HepG2 (cell line): ENCODE data around the gene FETUB. TPM values are rescaled to one million over a fixed set of nuclear protein-coding genes. Genes with fewer than 3 reads are reported as not detected.

Experiments
- ATF7 ChIP-seq, 2 experiments: fragments of 450-650 bp in 1 of 2; sonication (generic) in 1 of 2; formaldehyde crosslinking in 1 of 2; IDR thresholded peaks; 2 replicates each; pipeline versions ENCODE4 v1.4.0 to v1.6.1; 2016 to 2020; ENCODE audit warnings: antibody characterized with exemption in 1 of 2, mild to moderate bottlenecking in 1 of 2, missing genetic modification reagents in 1 of 2
- BRD4 ChIP-seq: sonication (generic); formaldehyde crosslinking; IDR thresholded peaks from 2 replicates; pipeline ENCODE4 v1.4.0; 2020; ENCODE audit warnings: missing genetic modification reagents
- CCAR2 ChIP-seq: fragments of 200-400 bp; formaldehyde crosslinking; optimal IDR thresholded peaks from 2 replicates; pipeline ENCODE3; 2018; ENCODE audit warnings: low read depth, mild to moderate bottlenecking, low read length, moderate library complexity
- CCDC6 ChIP-seq: sonication (generic); formaldehyde crosslinking; IDR thresholded peaks from 2 replicates; pipeline ENCODE4 v1.8.1; 2022; ENCODE audit warnings: mild to moderate bottlenecking, missing genetic modification reagents, moderate library complexity
- CENPX ChIP-seq: sonication (generic); formaldehyde crosslinking; IDR thresholded peaks from 2 replicates; pipeline ENCODE4 v1.9.0; 2021; ENCODE audit warnings: mild to moderate bottlenecking, missing genetic modification reagents, moderate library complexity
- ERF ChIP-seq: IDR thresholded peaks from 2 replicates; pipeline ENCODE4 v1.6.1; 2018; ENCODE audit warnings: missing biosample characterization, missing genetic modification reagents
- ETV6 ChIP-seq: sonication (generic); formaldehyde crosslinking; conservative IDR thresholded peaks from 2 replicates; pipeline ENCODE4 v1.4.0; 2020; ENCODE audit warnings: missing genetic modification reagents
- FOXK2 ChIP-seq: fragments of 450-650 bp; IDR thresholded peaks from 2 replicates; pipeline ENCODE4 v1.6.1; 2016
- HNF4A ChIP-seq: sonication (generic); formaldehyde crosslinking; IDR thresholded peaks from 2 replicates; pipeline ENCODE4 v1.4.0; 2020; ENCODE audit warnings: missing genetic modification reagents
- IRX3 ChIP-seq: sonication (generic); formaldehyde crosslinking; IDR thresholded peaks from 2 replicates; pipeline ENCODE4 v1.8.1; 2023; ENCODE audit warnings: mild to moderate bottlenecking, low read depth, missing genetic modification reagents, borderline replicate concordance
- ISL2 ChIP-seq: sonication (generic); formaldehyde crosslinking; IDR thresholded peaks from 2 replicates; pipeline ENCODE4 v1.5.0; 2020; ENCODE audit warnings: missing genetic modification reagents
- MAFG ChIP-seq: sonication (generic); formaldehyde crosslinking; IDR thresholded peaks from 2 replicates; pipeline ENCODE4 v1.5.1; 2020; ENCODE audit warnings: mild to moderate bottlenecking, missing genetic modification reagents
- MEIS1 ChIP-seq: sonication (generic); formaldehyde crosslinking; IDR thresholded peaks from 2 replicates; pipeline ENCODE4 v1.9.0; 2021; ENCODE audit warnings: mild to moderate bottlenecking, missing genetic modification reagents, moderate library complexity, borderline replicate concordance
- MIXL1 ChIP-seq: IDR thresholded peaks from 2 replicates; pipeline ENCODE4 v1.6.1; 2016
- MTF1 ChIP-seq: sonication (generic); formaldehyde crosslinking; IDR thresholded peaks from 2 replicates; pipeline ENCODE4 v1.5.0; 2020; ENCODE audit warnings: missing genetic modification reagents
- PAF1 ChIP-seq: IDR thresholded peaks from 2 replicates; pipeline ENCODE4 v1.6.1; 2016; ENCODE audit warnings: missing genetic modification reagents, missing compliant biosample characterization
- RXRA ChIP-seq: sonication (generic); formaldehyde crosslinking; IDR thresholded peaks from 2 replicates; pipeline ENCODE4 v1.5.1; 2020; ENCODE audit warnings: missing genetic modification reagents
- SATB2 ChIP-seq: sonication (generic); formaldehyde crosslinking; IDR thresholded peaks from 2 replicates; pipeline ENCODE4 v1.5.0; 2020; ENCODE audit warnings: missing genetic modification reagents
- TBP ChIP-seq: sonication (generic); formaldehyde crosslinking; IDR thresholded peaks from 2 replicates; pipeline ENCODE4 v1.5.0; 2020; ENCODE audit warnings: missing genetic modification reagents
- TCF7 ChIP-seq: sonication (generic); IDR thresholded peaks from 2 replicates; pipeline ENCODE4 v1.6.1; 2016; ENCODE audit warnings: antibody characterized with exemption, low read depth
- THAP7 ChIP-seq: sonication (generic); formaldehyde crosslinking; IDR thresholded peaks from 2 replicates; pipeline ENCODE4 v1.8.1; 2023; ENCODE audit warnings: mild to moderate bottlenecking, missing genetic modification reagents
- TMF1 ChIP-seq: sonication (generic); formaldehyde crosslinking; IDR thresholded peaks from 2 replicates; pipeline ENCODE4 v1.8.1; 2022; ENCODE audit warnings: low read depth, missing genetic modification reagents
- TOE1 ChIP-seq: sonication (generic); formaldehyde crosslinking; IDR thresholded peaks from 2 replicates; pipeline ENCODE4 v1.4.0; 2020; ENCODE audit warnings: mild to moderate bottlenecking, missing genetic modification reagents
- TRIM22 ChIP-seq: fragments of 450-650 bp; IDR thresholded peaks from 2 replicates; pipeline ENCODE4 v1.6.1; 2017
- ZBTB42 ChIP-seq: sonication (generic); formaldehyde crosslinking; IDR thresholded peaks from 2 replicates; pipeline ENCODE4 v1.5.0; 2020; ENCODE audit warnings: mild to moderate bottlenecking, missing genetic modification reagents
- ZNF124 ChIP-seq: sonication (generic); formaldehyde crosslinking; IDR thresholded peaks from 2 replicates; pipeline ENCODE4 v1.4.0; 2020; ENCODE audit warnings: missing genetic modification reagents
- ZNF232 ChIP-seq: sonication (generic); formaldehyde crosslinking; IDR thresholded peaks from 2 replicates; pipeline ENCODE4 v1.4.0; 2020; ENCODE audit warnings: missing genetic modification reagents, borderline replicate concordance
- ZNF326 ChIP-seq: sonication (generic); formaldehyde crosslinking; IDR thresholded peaks from 2 replicates; pipeline ENCODE4 v1.4.0; 2020; ENCODE audit warnings: missing genetic modification reagents, borderline replicate concordance
- ZNF33B ChIP-seq: sonication (generic); formaldehyde crosslinking; IDR thresholded peaks from 2 replicates; pipeline ENCODE4 v1.5.1; 2020; ENCODE audit warnings: mild to moderate bottlenecking, missing genetic modification reagents
- ZNF784 ChIP-seq: sonication (generic); formaldehyde crosslinking; IDR thresholded peaks from 2 replicates; pipeline ENCODE4 v1.5.1; 2020; ENCODE audit warnings: missing genetic modification reagents, mild to moderate bottlenecking, borderline replicate concordance
- ZNF83 ChIP-seq: sonication (generic); formaldehyde crosslinking; IDR thresholded peaks from 2 replicates; pipeline ENCODE4 v1.4.0; 2020; ENCODE audit warnings: missing genetic modification reagents, mild to moderate bottlenecking, borderline replicate concordance
- polyA plus RNA-seq, 8 experiments: library from polyadenylated mRNA; depleted of rRNA in 3 of 8; stranded (reverse) in 7 of 8; unstranded in 1 of 8; fragments of >200 nt; fragmentation: Illumina TruSeq in 4 of 8; extraction: Trizol in 4 of 8; gene quantifications; 2 replicates each; pipeline versions ENCODE4 v1.2.1 to v1.2.3, GENCODE V29; 2011 to 2016; ENCODE audit warnings: low read depth in 4 of 8, missing spikeins in 1 of 8, mixed read lengths in 1 of 8; ENCODE audit not compliant: insufficient read depth in 1 of 8
- total RNA-seq, 5 experiments: library from RNA; depleted of rRNA; stranded (reverse); fragments of >200 nt; fragmentation: Illumina TruSeq; extraction: Trizol; gene quantifications; 2 replicates each; pipeline ENCODE4 v1.2.3, GENCODE V29; 2016; ENCODE audit warnings: low read depth in 1 of 5

The FETUB gene
- total and polyA plus RNA-seq, 2 of the 13 experiments (the other 11 are each of a cell fraction or from before 2014, with no cell fraction given) = 2.1 to 4.4 TPM

- TF ChIP-seq MEIS1 (CRISPR knock-in tag) (no peak), CCAR2 (no peak), CENPX (CRISPR knock-in tag) (no peak), TBP (CRISPR knock-in tag) (no peak), TMF1 (peak; percentile 88), PAF1 (peak; percentile 79), HNF4A (CRISPR knock-in tag) (no peak), IRX3 (CRISPR knock-in tag) (0 out of 2 replicates have a peak, but pooled peaks have one; percentile 15), ZNF124 (CRISPR knock-in tag) (no peak), MIXL1 (peak; percentile 50; the same call in 1 of the 2 replicates), BRD4 (no peak), ISL2 (CRISPR knock-in tag) (no peak), ATF7 (IDR thresholded peaks at IDR 0.05) (no peak), ATF7 (CRISPR knock-in tag; IDR thresholded peaks at IDR 0.05) (no peak), TCF7 (no peak), TOE1 (CRISPR knock-in tag) (no peak), MTF1 (CRISPR knock-in tag) (no peak), ZNF232 (CRISPR knock-in tag) (no peak), ERF (peak; percentile 64; the same call in 1 of the 2 replicates), FOXK2 (no peak), ZNF83 (no peak), THAP7 (peak; percentile 60; the same call in 1 of the 2 replicates), SATB2 (CRISPR knock-in tag) (0 out of 2 replicates have a peak, but pooled peaks have one; percentile 49), ZNF784 (no peak), ZNF326 (no peak), ETV6 (CRISPR knock-in tag) (no peak), ZNF33B (CRISPR knock-in tag) (no peak), CCDC6 (CRISPR knock-in tag) (0 out of 2 replicates have a peak, but pooled peaks have one; percentile 69), TRIM22 (no peak), MAFG (CRISPR knock-in tag) (no peak), ZBTB42 (no peak; the same call in 1 of the 2 replicates), RXRA (no peak; the same call in 1 of the 2 replicates)
These were observed 22.9 kb upstream of the FETUB start (continued) for GRCh38 chr3:186617036-186617946.
